Suprapubic skin (tissue), 4 donors: ENCODE results near the gene SLC9A8. TPM values are rescaled to one million over a fixed set of nuclear protein-coding genes. Genes with fewer than 3 reads are reported as not detected.
A peak's percentile ranks its signal among the peaks of the same experiment; 100 is the strongest.

Experiments
- DNase-seq, 2 donors: peaks; one replicate each; pipeline ENCODE4 v3.0.0-alpha.2; 2019; ENCODE audit warnings: low spot score in 2 of 2
- H3K27ac ChIP-seq: fragments of 200-600 bp; sonication (generic); one replicate; pipeline ENCODE4 v1.5.1; 2019
- H3K27me3 ChIP-seq: fragments of 200-600 bp; sonication (generic); one replicate; pipeline ENCODE4 v1.5.1; 2019
- H3K36me3 ChIP-seq: fragments of 200-600 bp; sonication (generic); one replicate; pipeline ENCODE4 v1.5.1; 2019
- H3K4me1 ChIP-seq: fragments of 200-600 bp; sonication (generic); one replicate; pipeline ENCODE4 v1.5.1; 2019
- H3K4me3 ChIP-seq: fragments of 200-600 bp; sonication (generic); one replicate; pipeline ENCODE4 v1.5.1; 2019; ENCODE audit warnings: mild to moderate bottlenecking
- H3K9me3 ChIP-seq: fragments of 200-600 bp; sonication (generic); one replicate; pipeline ENCODE4 v1.5.1; 2019
- CTCF ChIP-seq, 2 donors: fragments of 200-600 bp in 1 of 2; fragments of 450-650 bp in 1 of 2; sonication (generic) in 1 of 2; IDR thresholded peaks; one replicate each; pipeline ENCODE4 v1.5.1; 2016 to 2019; ENCODE audit warnings: antibody characterized with exemption in 2 of 2, mild to moderate bottlenecking in 1 of 2, moderate library complexity in 1 of 2
- EP300 ChIP-seq: sonication (generic); formaldehyde crosslinking; IDR thresholded peaks from one replicate; pipeline ENCODE4 v1.6.1; 2017; ENCODE audit warnings: antibody characterized with exemption
- POLR2A ChIP-seq, 2 donors: fragments of 450-650 bp; IDR thresholded peaks; one replicate each; pipeline ENCODE4 v1.6.1; 2017; ENCODE audit warnings: antibody characterized with exemption in 2 of 2, mild to moderate bottlenecking in 2 of 2, moderate library complexity in 2 of 2
- POLR2AphosphoS5 ChIP-seq, 3 donors: sonication (generic); formaldehyde crosslinking; IDR thresholded peaks; one replicate each; pipeline ENCODE4 v1.6.1; 2017; ENCODE audit warnings: antibody characterized with exemption in 3 of 3
- WGBS: methylation state at CpG from one replicate; pipeline ENCODE4 v1.1.5; 2018; 5-methylcytosine and 5-hydroxymethylcytosine counted together
- total RNA-seq, 4 donors: library from RNA; depleted of rRNA; stranded (reverse); fragments of >200 nt; gene quantifications; one replicate each; pipeline ENCODE4 v1.1.0, GENCODE V29; 2016

The SLC9A8 gene
- total RNA-seq, 4 donors from 2014 or later = 5.7 to 15.6 (median 9.2) TPM

- Histone ChIP-seq H3K27ac (peak overlapping the region; percentile 59), H3K36me3 (peaks cover 68% of the 10 kb centered on the region), H3K9me3 (no peaks in the 10 kb centered on the region), H3K4me1 (peaks cover 27% of the 10 kb centered on the region), H3K27me3 (no peaks in the 10 kb centered on the region), H3K4me3 (no peak overlapping the region)
- 78% methylated on average over 29 of the region's 30 CpGs for WGBS
- TF ChIP-seq POLR2A (IDR thresholded peaks at IDR 0.05) = no peak
- no peak for TF ChIP-seq CTCF (IDR thresholded peaks at IDR 0.05)
- no peak for TF ChIP-seq EP300
- no peak for TF ChIP-seq POLR2AphosphoS5 (IDR thresholded peaks at IDR 0.05)
- DNase-seq = peak in 1 of 2 donors; percentile 60
Measured at GRCh38 chr20:49886571-49887213, 74.1 kb downstream of the SLC9A8 start.

GRCh38 chr20:49887251-49888211 lies 74.9 kb downstream of the SLC9A8 start:
- H3K4me1 ChIP-seq = peaks cover 27% of the 10 kb centered on the region
- peaks cover 60% of the 10 kb centered on the region for H3K36me3 ChIP-seq
- WGBS = 71% methylated on average over 28 of the region's 32 CpGs
- H3K9me3 ChIP-seq = no peaks in the 10 kb centered on the region
- DNase-seq = peak in 1 of 2 donors; percentile 56
- TF ChIP-seq POLR2A (IDR thresholded peaks at IDR 0.05) (no peak), POLR2AphosphoS5 (IDR thresholded peaks at IDR 0.05) (no peak), CTCF (IDR thresholded peaks at IDR 0.05) (no peak), EP300 (no peak)
- no peak overlapping the region for H3K4me3 ChIP-seq
- no peaks in the 10 kb centered on the region for H3K27me3 ChIP-seq
- H3K27ac ChIP-seq = peak overlapping the region; percentile 59

- peak in 1 of 2 donors; percentile 68 for DNase-seq
- no peak overlapping the region for H3K27ac ChIP-seq
- H3K4me3 ChIP-seq = no peak overlapping the region
- peaks cover 52% of the 10 kb centered on the region for H3K36me3 ChIP-seq
- no peaks in the 10 kb centered on the region for H3K9me3 ChIP-seq
- peaks cover 32% of the 10 kb centered on the region for H3K4me1 ChIP-seq
- 68% methylated on average over 15 of the region's 18 CpGs for WGBS
- H3K27me3 ChIP-seq = no peaks in the 10 kb centered on the region
- no peak for TF ChIP-seq EP300
- peak; percentile 39 to 75 for TF ChIP-seq CTCF (IDR thresholded peaks at IDR 0.05)
Measured at GRCh38 chr20:49888212-49889000, 75.8 kb downstream of the SLC9A8 start.

- TF ChIP-seq CTCF (IDR thresholded peaks at IDR 0.05) = no peak
- no peak for TF ChIP-seq POLR2A (IDR thresholded peaks at IDR 0.05)
- no peak for TF ChIP-seq EP300
- TF ChIP-seq POLR2AphosphoS5 (IDR thresholded peaks at IDR 0.05) = no peak
- no peaks in the 10 kb centered on the region for H3K9me3 ChIP-seq
- H3K4me1 ChIP-seq = peaks cover 32% of the 10 kb centered on the region
- H3K27me3 ChIP-seq = no peaks in the 10 kb centered on the region
- no peak overlapping the region for H3K4me3 ChIP-seq
- 74% methylated on average over 9 of the region's 9 CpGs for WGBS
- DNase-seq = no peak
- H3K27ac ChIP-seq = no peak overlapping the region
- H3K36me3 ChIP-seq = peaks cover 44% of the 10 kb centered on the region
Measured at GRCh38 chr20:49889001-49889934, 76.6 kb downstream of the SLC9A8 start.
